GM12874 (cell line): Measurements from ENCODE around the gene C1orf159.

Source experiments
- TF ChIP-seq, protein P1 (sequence below): IDR thresholded peaks from 2 replicates; pipeline ENCODE4 v1.5.1; 2011; ENCODE audit warnings: low read depth, mild to moderate bottlenecking, control low read depth, low read length, moderate library complexity; ENCODE audit not compliant: insufficient read depth

The C1orf159 gene

DNA sequence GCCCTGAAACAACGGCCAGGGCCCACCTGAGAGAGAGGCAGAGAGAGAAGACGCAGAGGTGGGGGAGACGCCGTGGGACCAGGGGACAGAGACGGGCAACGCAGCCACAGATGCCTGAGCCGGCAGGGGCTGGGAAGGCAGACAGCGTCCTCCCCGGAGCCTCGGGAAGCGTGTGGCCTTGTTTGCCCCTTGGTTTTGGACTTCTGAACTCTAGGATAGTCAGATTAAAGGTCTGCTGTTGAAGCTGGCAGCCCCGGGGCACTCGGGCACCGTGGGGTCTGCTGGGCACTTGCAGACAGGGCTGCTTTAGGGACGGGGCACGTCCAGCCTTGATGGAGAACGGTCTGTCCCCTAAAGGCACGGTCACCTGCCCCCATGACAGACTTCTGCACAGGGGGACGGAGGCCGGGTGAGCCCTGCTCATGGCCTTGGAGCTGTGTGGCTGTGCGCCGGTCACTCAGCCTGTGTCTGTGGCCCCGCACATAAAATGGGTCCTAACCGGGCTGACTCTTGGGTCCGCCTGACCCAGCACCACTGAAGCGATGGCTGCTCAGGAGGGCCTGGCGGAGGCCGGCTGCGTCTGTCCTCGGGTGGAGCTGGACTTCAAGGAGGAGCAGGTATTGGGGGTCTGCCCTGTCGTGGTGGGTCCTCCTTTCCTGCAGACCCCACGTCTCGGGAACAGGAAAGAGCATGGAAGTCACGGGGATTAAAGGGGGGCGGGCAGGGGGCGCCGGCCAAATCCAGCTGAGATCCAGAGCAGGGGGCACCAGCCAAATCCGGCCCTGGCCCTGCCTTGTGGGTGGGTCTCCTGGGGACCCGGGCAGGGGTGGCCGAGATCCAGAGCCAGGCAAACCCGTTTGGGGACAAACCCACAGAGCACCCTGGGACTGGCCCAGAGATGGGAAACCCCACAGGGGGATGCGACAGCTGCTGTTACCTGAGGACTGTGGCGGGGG, 32.2 kb downstream of the C1orf159 start:
- TF ChIP-seq, protein P1, sequence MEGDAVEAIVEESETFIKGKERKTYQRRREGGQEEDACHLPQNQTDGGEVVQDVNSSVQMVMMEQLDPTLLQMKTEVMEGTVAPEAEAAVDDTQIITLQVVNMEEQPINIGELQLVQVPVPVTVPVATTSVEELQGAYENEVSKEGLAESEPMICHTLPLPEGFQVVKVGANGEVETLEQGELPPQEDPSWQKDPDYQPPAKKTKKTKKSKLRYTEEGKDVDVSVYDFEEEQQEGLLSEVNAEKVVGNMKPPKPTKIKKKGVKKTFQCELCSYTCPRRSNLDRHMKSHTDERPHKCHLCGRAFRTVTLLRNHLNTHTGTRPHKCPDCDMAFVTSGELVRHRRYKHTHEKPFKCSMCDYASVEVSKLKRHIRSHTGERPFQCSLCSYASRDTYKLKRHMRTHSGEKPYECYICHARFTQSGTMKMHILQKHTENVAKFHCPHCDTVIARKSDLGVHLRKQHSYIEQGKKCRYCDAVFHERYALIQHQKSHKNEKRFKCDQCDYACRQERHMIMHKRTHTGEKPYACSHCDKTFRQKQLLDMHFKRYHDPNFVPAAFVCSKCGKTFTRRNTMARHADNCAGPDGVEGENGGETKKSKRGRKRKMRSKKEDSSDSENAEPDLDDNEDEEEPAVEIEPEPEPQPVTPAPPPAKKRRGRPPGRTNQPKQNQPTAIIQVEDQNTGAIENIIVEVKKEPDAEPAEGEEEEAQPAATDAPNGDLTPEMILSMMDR = no peak

DNA sequence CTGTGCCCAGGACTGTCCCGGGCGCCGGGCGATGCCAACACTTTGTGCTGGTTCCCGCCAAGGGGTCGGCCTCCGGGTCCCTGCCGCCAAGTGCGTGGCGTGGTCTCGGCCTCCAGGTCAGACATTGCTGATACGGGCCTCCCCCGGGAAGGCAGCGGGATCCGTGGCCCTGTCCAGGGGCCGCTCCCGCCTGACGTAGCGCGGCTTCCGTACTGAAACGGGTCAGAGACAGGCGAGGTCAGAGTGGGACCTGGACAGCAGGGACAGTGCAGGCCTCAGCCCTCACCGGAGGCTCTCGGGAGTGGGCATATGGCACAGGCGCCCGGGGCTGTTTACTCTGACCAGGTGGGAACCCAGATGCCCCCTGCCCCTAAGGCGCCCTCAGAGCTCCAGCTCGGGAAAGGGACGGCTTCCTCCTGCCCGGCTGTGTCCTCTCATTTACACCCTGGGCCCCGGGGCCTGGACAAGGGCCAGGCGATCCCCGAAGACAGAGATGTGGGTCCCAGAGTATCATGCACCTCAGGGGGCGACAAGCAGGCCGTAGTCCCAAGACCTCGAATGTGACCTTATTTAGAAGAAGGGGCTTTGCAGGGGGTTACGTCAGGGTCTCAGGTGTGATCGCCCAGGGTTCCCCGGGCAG, 33.0 kb downstream of the C1orf159 start:
- TF ChIP-seq, protein P1 = no peak

DNA sequence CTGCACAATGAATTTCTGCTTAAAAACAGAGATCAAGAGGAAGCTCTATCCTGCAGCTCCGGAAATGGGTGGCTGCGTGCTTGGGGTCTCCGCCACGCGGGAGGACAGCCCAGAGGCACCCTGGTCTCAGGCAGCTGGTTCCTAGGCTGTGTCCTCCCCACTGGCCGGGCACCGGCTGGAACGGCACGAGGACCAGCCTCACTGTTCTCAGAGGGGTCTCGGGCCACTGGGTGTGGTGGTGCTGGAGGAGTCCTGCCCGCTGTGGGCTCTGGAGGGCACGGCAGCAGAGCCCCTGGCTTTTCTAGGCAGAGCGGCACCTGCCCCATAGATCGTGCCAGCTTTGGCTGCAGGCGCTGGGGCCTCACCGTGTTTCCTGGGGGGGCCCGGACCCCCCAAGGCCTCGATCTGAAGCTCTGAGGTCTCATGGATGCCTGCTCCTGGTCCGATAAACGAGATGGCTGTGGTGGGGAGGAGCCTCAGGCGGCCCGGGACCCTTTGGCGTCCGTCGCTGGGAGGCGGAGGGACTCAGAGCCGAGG, 33.6 kb downstream of the C1orf159 start:
- TF ChIP-seq, protein P1 = no peak

DNA sequence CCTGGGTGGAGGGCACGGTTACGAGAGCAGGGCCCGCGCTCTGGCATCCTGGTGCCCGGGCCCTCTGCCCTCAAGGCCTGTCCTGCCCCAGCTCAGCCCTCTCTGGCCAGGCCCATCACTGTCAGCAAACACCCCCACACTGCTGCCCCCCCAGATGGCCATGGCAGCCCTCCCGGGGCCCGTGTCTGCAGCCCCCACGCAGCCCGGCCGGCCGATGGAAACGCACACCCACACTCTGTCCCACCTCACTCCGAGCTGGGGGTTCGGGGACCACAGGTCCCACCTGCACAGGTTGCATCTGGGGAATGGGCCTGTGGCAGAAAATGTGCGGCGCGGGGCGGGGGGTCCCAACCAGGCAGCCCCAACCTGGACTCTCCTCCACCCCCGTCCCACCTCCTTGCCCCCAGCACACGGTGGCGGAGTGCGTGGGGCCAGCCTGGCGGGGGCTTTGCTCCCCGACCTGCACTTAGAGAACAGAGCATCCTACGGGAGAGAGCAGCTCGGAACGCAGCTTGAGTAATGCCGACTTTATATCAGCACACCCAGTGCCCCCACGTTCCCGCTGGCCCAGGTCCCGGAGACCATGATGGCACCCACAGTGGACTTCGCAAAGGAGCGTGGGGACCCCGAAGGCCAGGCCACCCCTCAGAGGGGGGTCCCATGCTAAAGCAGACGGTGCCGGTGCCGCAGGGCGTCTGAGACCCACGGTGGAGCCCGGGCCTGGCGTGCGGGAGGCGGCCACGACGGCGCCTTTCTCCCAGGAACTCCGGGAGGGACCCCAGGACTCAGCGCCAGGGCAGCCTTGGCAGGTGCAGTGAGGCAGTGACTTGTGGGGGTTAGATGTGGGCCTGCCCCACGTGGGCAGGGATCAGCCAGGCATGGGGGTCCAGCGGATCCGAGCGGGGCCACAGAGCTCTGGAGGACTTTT, 34.3 kb downstream of the C1orf159 start:
- TF ChIP-seq, protein P1 = no peak

DNA sequence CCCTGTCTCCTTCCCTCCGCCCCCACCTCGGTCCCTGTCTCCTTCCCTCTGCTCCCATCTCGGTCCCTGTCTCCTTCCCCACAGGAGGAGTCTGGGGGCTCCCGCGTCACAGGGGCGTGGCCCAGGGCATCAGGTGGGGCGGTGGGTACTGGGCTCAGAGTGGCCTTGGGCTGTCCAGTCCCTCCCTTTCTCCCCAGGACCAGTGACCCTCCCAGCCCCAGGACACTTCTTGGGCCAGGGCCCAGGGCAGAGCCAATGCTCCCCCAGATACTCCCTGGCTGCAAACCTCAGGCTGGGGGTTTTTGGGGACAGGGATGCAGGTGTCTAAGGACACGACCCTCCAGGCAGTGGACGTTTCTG, 35.0 kb downstream of the C1orf159 start:
- TF ChIP-seq, protein P1 = no peak

DNA sequence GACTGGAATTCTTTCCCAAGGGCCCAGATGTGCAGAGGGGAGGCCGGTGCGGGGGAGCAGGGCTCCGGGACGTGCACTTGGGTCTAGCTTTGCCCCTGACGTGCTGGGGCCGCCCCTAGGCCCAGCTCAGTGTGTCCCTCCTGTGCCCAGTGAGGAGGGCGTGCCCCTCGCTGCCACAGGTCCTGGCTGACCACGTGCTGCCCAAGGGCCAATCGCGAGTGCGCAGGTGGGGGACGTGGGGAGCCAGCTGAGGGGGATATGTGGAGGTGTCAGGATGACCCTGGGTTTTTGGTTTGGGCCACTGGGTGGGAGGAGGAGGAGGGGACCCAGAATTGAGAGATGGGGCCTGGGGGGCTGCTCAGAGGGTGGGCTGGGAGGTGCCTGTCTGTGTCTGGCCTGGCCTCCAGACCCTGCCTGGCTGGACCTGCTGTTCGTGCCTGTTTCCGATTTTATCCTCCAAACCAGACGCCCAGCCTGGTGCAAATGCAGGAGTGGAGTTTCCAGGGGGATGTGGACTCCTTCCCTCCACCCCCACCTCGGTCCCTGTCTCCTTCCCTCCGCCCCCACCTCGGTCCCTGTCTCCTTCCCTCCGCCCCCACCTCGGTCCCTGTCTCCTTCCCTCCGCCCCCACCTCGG, 35.6 kb downstream of the C1orf159 start:
- TF ChIP-seq, protein P1 = no peak
